ENCODE results near the gene CHST11. TPM values are rescaled to one million over a fixed set of nuclear protein-coding genes. Genes with fewer than 3 reads are reported as not detected.

The CHST11 gene
- polyA plus RNA-seq, 3 donors: 7.0 to 8.0 (median 7.5) TPM

- DNase-seq (ENCODE audit: extremely low read depth in 1 of 11, low read depth in 9 of 11, low spot score in 4 of 11): no peak
Measured at GRCh38 chr12:104667139-104667538, 210.4 kb downstream of the CHST11 start.

- peak in 3 of 11 donors; percentile 29 to 58 (median 44) for DNase-seq (ENCODE audit: extremely low read depth in 1 of 11, low read depth in 9 of 11, low spot score in 4 of 11)
Measured at GRCh38 chr12:104668274-104668718, 211.5 kb downstream of the CHST11 start.

- peak in 1 of 11 donors; percentile 31 for DNase-seq (ENCODE audit: extremely low read depth in 1 of 11, low read depth in 9 of 11, low spot score in 4 of 11)
Measured at GRCh38 chr12:104669089-104669721, 212.5 kb downstream of the CHST11 start.

- DNase-seq (ENCODE audit: extremely low read depth in 1 of 11, low read depth in 9 of 11, low spot score in 4 of 11): peak in 1 of 11 donors; percentile 50
Measured at GRCh38 chr12:104669851-104670337, 213.1 kb downstream of the CHST11 start.

- DNase-seq (ENCODE audit: extremely low read depth in 1 of 11, low read depth in 9 of 11, low spot score in 4 of 11): no peak
Measured at GRCh38 chr12:104670439-104671408, 214.0 kb downstream of the CHST11 start.

- DNase-seq (ENCODE audit: extremely low read depth in 1 of 11, low read depth in 9 of 11, low spot score in 4 of 11): peak in 5 of 11 donors; percentile 33 to 51 (median 43)
Measured at GRCh38 chr12:104671409-104672095, 214.8 kb downstream of the CHST11 start.

- DNase-seq (ENCODE audit: extremely low read depth in 1 of 11, low read depth in 9 of 11, low spot score in 4 of 11): no peak
Measured at GRCh38 chr12:104672096-104672445, 215.3 kb downstream of the CHST11 start.

GRCh38 chr12:104672501-104673265 lies 215.9 kb downstream of the CHST11 start:
- DNase-seq (ENCODE audit: extremely low read depth in 1 of 11, low read depth in 9 of 11, low spot score in 4 of 11): no peak

GRCh38 chr12:104673294-104673693 lies 216.5 kb downstream of the CHST11 start:
- DNase-seq (ENCODE audit: extremely low read depth in 1 of 11, low read depth in 9 of 11, low spot score in 4 of 11): no peak

GRCh38 chr12:104673696-104674482 lies 217.1 kb downstream of the CHST11 start:
- DNase-seq (ENCODE audit: extremely low read depth in 1 of 11, low read depth in 9 of 11, low spot score in 4 of 11): no peak

GRCh38 chr12:104676636-104677035 lies 219.9 kb downstream of the CHST11 start:
- no peak for DNase-seq (ENCODE audit: extremely low read depth in 1 of 11, low read depth in 9 of 11, low spot score in 4 of 11)

GRCh38 chr12:104677441-104678089 lies 220.8 kb downstream of the CHST11 start:
- no peak for DNase-seq (ENCODE audit: extremely low read depth in 1 of 11, low read depth in 9 of 11, low spot score in 4 of 11)

- DNase-seq (ENCODE audit: extremely low read depth in 1 of 11, low read depth in 9 of 11, low spot score in 4 of 11): no peak
Measured at GRCh38 chr12:104680070-104680469, 223.3 kb downstream of the CHST11 start.

- no peak for DNase-seq (ENCODE audit: extremely low read depth in 1 of 11, low read depth in 9 of 11, low spot score in 4 of 11)
Measured at GRCh38 chr12:104680491-104680890, 223.7 kb downstream of the CHST11 start.

GRCh38 chr12:104681012-104681690 lies 224.4 kb downstream of the CHST11 start:
- no peak for DNase-seq (ENCODE audit: extremely low read depth in 1 of 11, low read depth in 9 of 11, low spot score in 4 of 11)

GRCh38 chr12:104682790-104683279 lies 226.1 kb downstream of the CHST11 start:
- DNase-seq (ENCODE audit: extremely low read depth in 1 of 11, low read depth in 9 of 11, low spot score in 4 of 11): no peak
